Astrocyte of the cerebellum (primary cell): ENCODE results near the gene PRDM16.

Experiments
- DNase-seq: peaks from one replicate; pipeline ENCODE4 v3.0.0-alpha.2; 2011; ENCODE audit warnings: low read depth
- H3K4me3 ChIP-seq: 2 replicates; pipeline ENCODE4 v1.5.1; 2011; ENCODE audit warnings: mild to moderate bottlenecking, low read depth, low read length, moderate library complexity
- CTCF ChIP-seq: IDR thresholded peaks from 2 replicates; pipeline ENCODE4 v1.5.1; 2012; ENCODE audit warnings: low read length, low read depth, moderate library complexity, mild to moderate bottlenecking; ENCODE audit errors: missing control alignments
- in situ Hi-C: cut with HindIII; loops from 2 replicates; pipeline ENCODE4 v1.10.0; 2017; ENCODE audit warnings: low sequenced_read_pairs

The PRDM16 gene

GRCh38 chr1:3429320-3429719 is 360.3 kb downstream of the PRDM16 start:
- in situ Hi-C loops, result loop anchor here (10.0 kb wide), 2 partner anchors 865 to 1235 kb away; partner anchors contain the start of gene FAAP20

GRCh38 chr1:3429766-3430165 is 360.8 kb downstream of the PRDM16 start:
- in situ Hi-C loops, result loop anchor here (10.0 kb wide), 2 partner anchors 865 to 1235 kb away; partner anchors contain the start of gene FAAP20
- TF ChIP-seq CTCF, result no peak
- no peak overlapping the region for H3K4me3 ChIP-seq
- no peak for DNase-seq

More at GRCh38 chr1:3429320-3429719, 360.3 kb downstream of the PRDM16 start:
- no peak overlapping the region for H3K4me3 ChIP-seq
- TF ChIP-seq CTCF, result no peak
- no peak for DNase-seq

GRCh38 chr1:3430406-3430805 is 361.4 kb downstream of the PRDM16 start:
- TF ChIP-seq CTCF, result no peak
- in situ Hi-C loops, result no loop called here
- no peak for DNase-seq
- no peak overlapping the region for H3K4me3 ChIP-seq

GRCh38 chr1:3430820-3431219 is 361.8 kb downstream of the PRDM16 start:
- in situ Hi-C loops, result no loop called here
- H3K4me3 ChIP-seq, result no peak overlapping the region
- no peak for TF ChIP-seq CTCF
- no peak for DNase-seq

GRCh38 chr1:3431266-3431665 is 362.3 kb downstream of the PRDM16 start:
- DNase-seq, result no peak
- in situ Hi-C loops, result no loop called here

GRCh38 chr1:3431686-3432085 is 362.7 kb downstream of the PRDM16 start:
- in situ Hi-C loops, result no loop called here
- no peak overlapping the region for H3K4me3 ChIP-seq
- no peak for TF ChIP-seq CTCF
- no peak for DNase-seq

More at GRCh38 chr1:3431266-3431665, 362.3 kb downstream of the PRDM16 start:
- TF ChIP-seq CTCF, result peak; percentile 36
- no peak overlapping the region for H3K4me3 ChIP-seq

- in situ Hi-C loops, result no loop called here
- no peak for TF ChIP-seq CTCF
- DNase-seq, result no peak
- no peak overlapping the region for H3K4me3 ChIP-seq
Observed at GRCh38 chr1:3432306-3432705, 363.3 kb downstream of the PRDM16 start.
